ENCODE measurements around the gene KCNH2. TPM values are rescaled to one million over a fixed set of nuclear protein-coding genes. Genes with fewer than 3 reads are reported as not detected.

The KCNH2 gene
- total and polyA plus RNA-seq, 11 donors, result 58.1 to 185 (median 104) TPM

- Histone ChIP-seq H3K4me1 (peaks cover 0 to 3% (median 0%) of the 10 kb centered on the region in 12 donors), H3K9me3 (no peaks in the 10 kb centered on the region), H3K27ac (no peak overlapping the region), H3K36me3 (no peaks in the 10 kb centered on the region), H3K4me3 (no peak overlapping the region), H3K27me3 (peaks cover 0 to 17% (median 0%) of the 10 kb centered on the region in 9 donors)
- no peak for TF ChIP-seq POLR2A (IDR thresholded peaks at IDR 0.05)
- TF ChIP-seq, protein P1, sequence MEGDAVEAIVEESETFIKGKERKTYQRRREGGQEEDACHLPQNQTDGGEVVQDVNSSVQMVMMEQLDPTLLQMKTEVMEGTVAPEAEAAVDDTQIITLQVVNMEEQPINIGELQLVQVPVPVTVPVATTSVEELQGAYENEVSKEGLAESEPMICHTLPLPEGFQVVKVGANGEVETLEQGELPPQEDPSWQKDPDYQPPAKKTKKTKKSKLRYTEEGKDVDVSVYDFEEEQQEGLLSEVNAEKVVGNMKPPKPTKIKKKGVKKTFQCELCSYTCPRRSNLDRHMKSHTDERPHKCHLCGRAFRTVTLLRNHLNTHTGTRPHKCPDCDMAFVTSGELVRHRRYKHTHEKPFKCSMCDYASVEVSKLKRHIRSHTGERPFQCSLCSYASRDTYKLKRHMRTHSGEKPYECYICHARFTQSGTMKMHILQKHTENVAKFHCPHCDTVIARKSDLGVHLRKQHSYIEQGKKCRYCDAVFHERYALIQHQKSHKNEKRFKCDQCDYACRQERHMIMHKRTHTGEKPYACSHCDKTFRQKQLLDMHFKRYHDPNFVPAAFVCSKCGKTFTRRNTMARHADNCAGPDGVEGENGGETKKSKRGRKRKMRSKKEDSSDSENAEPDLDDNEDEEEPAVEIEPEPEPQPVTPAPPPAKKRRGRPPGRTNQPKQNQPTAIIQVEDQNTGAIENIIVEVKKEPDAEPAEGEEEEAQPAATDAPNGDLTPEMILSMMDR (IDR thresholded peaks at IDR 0.05), result no peak
- WGBS, 4 donors, result 63 to 74% (median 71%) methylated on average over 7 of the region's 7 CpGs
- no peak for DNase-seq
- intact Hi-C loops (cut with DNase I), result no loop called here
- no peak for ATAC-seq
Measured at GRCh38 chr7:150917969-150918368, 60.2 kb downstream of the KCNH2 start.

GRCh38 chr7:150916670-150917069 is 61.5 kb downstream of the KCNH2 start:
- 88 to 94% (median 91%) methylated on average over 10 of the region's 10 CpGs for WGBS, 4 donors
- H3K4me1 ChIP-seq, result no peaks in the 10 kb centered on the region
- DNase-seq, result no peak
- intact Hi-C loops (cut with DNase I), result no loop called here
- no peak for ATAC-seq
- no peaks in the 10 kb centered on the region for H3K9me3 ChIP-seq
- H3K4me3 ChIP-seq, result no peak overlapping the region
- TF ChIP-seq, protein P1 (IDR thresholded peaks at IDR 0.05), result no peak
- no peak for TF ChIP-seq POLR2A (IDR thresholded peaks at IDR 0.05)
- peaks cover 0 to 14% (median 0%) of the 10 kb centered on the region in 9 donors for H3K27me3 ChIP-seq
- H3K27ac ChIP-seq, result no peak overlapping the region
- no peaks in the 10 kb centered on the region for H3K36me3 ChIP-seq

- H3K4me3 ChIP-seq, result no peak overlapping the region
- no peak overlapping the region for H3K27ac ChIP-seq
- intact Hi-C loops (cut with DNase I), result no loop called here
- DNase-seq, result no peak
- 60 to 79% (median 78%) methylated on average over 3 to 6 of the region's 6 CpGs for WGBS, 4 donors
- no peaks in the 10 kb centered on the region for H3K4me1 ChIP-seq
- no peak for ATAC-seq
- no peaks in the 10 kb centered on the region for H3K9me3 ChIP-seq
- no peaks in the 10 kb centered on the region for H3K36me3 ChIP-seq
- peaks cover 0 to 12% (median 0%) of the 10 kb centered on the region in 9 donors for H3K27me3 ChIP-seq
- no peak for TF ChIP-seq POLR2A (IDR thresholded peaks at IDR 0.05)
- TF ChIP-seq, protein P1 (IDR thresholded peaks at IDR 0.05), result no peak
Measured at GRCh38 chr7:150914966-150915365, 63.2 kb downstream of the KCNH2 start.

- intact Hi-C loops (cut with DNase I), result no loop called here
- Histone ChIP-seq H3K27me3 (peaks cover 0 to 12% (median 0%) of the 10 kb centered on the region in 9 donors), H3K4me1 (no peaks in the 10 kb centered on the region), H3K36me3 (no peaks in the 10 kb centered on the region), H3K4me3 (no peak overlapping the region), H3K27ac (no peak overlapping the region), H3K9me3 (no peaks in the 10 kb centered on the region)
- DNase-seq (no peak), ATAC-seq (no peak)
- 84 to 90% (median 87%) methylated on average over 6 of the region's 6 CpGs for WGBS, 4 donors
- TF ChIP-seq, protein P1 (IDR thresholded peaks at IDR 0.05), result no peak
- no peak for TF ChIP-seq POLR2A (IDR thresholded peaks at IDR 0.05)
Measured at GRCh38 chr7:150914196-150914595, 63.9 kb downstream of the KCNH2 start.
